ENCODE results near the gene S100A1.

GRCh38 chr1:153606194-153606593 is 22.0 kb upstream of the S100A1 start:
- TF ChIP-seq MEF2B (IDR thresholded peaks at IDR 0.05; ENCODE audit: partially characterized antibody, poor library complexity, severe bottlenecking) = no peak
- TF ChIP-seq EP300 (IDR thresholded peaks at IDR 0.05; ENCODE audit: borderline replicate concordance in 1 of 2, control insufficient read depth in 1 of 2, low read depth in 2 of 2, low read length in 2 of 2) = no peak
- TF ChIP-seq REST (IDR thresholded peaks at IDR 0.05; ENCODE audit: low read depth, low read length) = no peak
- TF ChIP-seq EZH2 (IDR thresholded peaks at IDR 0.05; ENCODE audit: borderline replicate concordance, control insufficient read depth, low read depth, low read length) = no peak
- TF ChIP-seq POU2F2 (IDR thresholded peaks at IDR 0.05; ENCODE audit: borderline replicate concordance, low read depth, low read length) = no peak
- no peak for TF ChIP-seq CTCF (IDR thresholded peaks at IDR 0.05 in 2 of 3, conservative IDR thresholded peaks at IDR 0.05 in 1 of 3; ENCODE audit: control insufficient read depth in 2 of 3, extremely low read depth in 1 of 3, insufficient read depth in 1 of 3, low read depth in 3 of 3, low read length in 3 of 3)
- TF ChIP-seq YY1 (IDR thresholded peaks at IDR 0.05; ENCODE audit: low read depth, low read length) = no peak
- no peak for TF ChIP-seq RFX5 (IDR thresholded peaks at IDR 0.05; ENCODE audit: low read depth, low read length)
- no peak for TF ChIP-seq CEBPB (IDR thresholded peaks at IDR 0.05; ENCODE audit: borderline replicate concordance in 1 of 2, low read depth in 2 of 2, low read length in 2 of 2)
- TF ChIP-seq SRF (IDR thresholded peaks at IDR 0.05; ENCODE audit: low read depth in 2 of 2, low read length in 2 of 2) = no peak
- no peak for TF ChIP-seq RAD21 (IDR thresholded peaks at IDR 0.05; ENCODE audit: insufficient read depth, low read depth, low read length)
- TF ChIP-seq POLR2A (IDR thresholded peaks at IDR 0.05; ENCODE audit: low read depth, low read length) = no peak
